OCI-LY3 (cell line): ENCODE results near the gene NCAN.

Experiments used
- EZH2phosphoT487 ChIP-seq: fragments of 200-600 bp; shearing (Covaris generic); IDR thresholded peaks from 2 replicates; pipeline ENCODE4 v1.6.1; 2018; ENCODE audit warnings: antibody characterized with exemption, mixed run types, low read depth
- TF ChIP-seq, protein P1 (sequence below): fragments of 200-600, 300-600 bp; sonication (generic); IDR thresholded peaks from 2 replicates; pipeline ENCODE4 v1.5.1; 2014; ENCODE audit warnings: antibody characterized with exemption, low read length, low read depth

DNA sequence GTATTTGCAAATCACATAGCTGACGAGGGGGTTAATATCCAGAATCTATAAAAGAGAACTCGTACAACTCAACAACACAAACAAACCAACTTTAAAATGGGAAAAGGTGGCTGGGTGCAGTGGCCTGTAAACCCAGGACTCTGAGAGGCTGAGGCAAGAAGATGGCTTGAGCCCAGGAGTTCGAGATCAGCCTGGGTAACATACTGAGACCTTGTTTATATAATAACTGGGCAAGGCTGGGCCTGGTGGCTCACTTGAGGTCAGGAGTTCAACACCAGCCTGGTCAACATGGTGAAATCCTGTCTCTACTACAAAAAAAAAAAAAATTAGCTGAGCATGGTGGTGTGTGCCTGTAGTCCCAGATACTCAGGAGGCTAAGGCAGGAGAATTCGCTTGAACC, 83.2 kb downstream of the NCAN start:
- TF ChIP-seq, protein P1, sequence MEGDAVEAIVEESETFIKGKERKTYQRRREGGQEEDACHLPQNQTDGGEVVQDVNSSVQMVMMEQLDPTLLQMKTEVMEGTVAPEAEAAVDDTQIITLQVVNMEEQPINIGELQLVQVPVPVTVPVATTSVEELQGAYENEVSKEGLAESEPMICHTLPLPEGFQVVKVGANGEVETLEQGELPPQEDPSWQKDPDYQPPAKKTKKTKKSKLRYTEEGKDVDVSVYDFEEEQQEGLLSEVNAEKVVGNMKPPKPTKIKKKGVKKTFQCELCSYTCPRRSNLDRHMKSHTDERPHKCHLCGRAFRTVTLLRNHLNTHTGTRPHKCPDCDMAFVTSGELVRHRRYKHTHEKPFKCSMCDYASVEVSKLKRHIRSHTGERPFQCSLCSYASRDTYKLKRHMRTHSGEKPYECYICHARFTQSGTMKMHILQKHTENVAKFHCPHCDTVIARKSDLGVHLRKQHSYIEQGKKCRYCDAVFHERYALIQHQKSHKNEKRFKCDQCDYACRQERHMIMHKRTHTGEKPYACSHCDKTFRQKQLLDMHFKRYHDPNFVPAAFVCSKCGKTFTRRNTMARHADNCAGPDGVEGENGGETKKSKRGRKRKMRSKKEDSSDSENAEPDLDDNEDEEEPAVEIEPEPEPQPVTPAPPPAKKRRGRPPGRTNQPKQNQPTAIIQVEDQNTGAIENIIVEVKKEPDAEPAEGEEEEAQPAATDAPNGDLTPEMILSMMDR, result no peak
- no peak for TF ChIP-seq EZH2phosphoT487
